Activated B cell treated with CpG ODN at 0.5 μM for 24 hours (primary cell): ENCODE data around the gene ARHGAP25. TPM values are rescaled to one million over a fixed set of nuclear protein-coding genes. Genes with fewer than 3 reads are reported as not detected.
A peak's percentile ranks its signal among the peaks of the same experiment; 100 is the strongest.

Experiments used
- ATAC-seq: fragments of 200-7000 bp; cut with Tn5 transposase; one replicate; pipeline ENCODE4 v1.10.0; 2021; ENCODE audit warnings: low read depth, mild to moderate bottlenecking, moderate library complexity
- CTCF ChIA-PET: fragments of 350-600 bp; sonication (Branson Sonifier 250); formaldehyde crosslinking; loops from one replicate; lab custom pipeline; 2021; ENCODE audit warnings: antibody characterized with exemption; lab: Charles Lee
- POLR2A ChIA-PET: fragments of 350-600 bp; sonication (Branson Sonifier 250); formaldehyde crosslinking; loops from one replicate; lab custom pipeline; 2021; ENCODE audit warnings: antibody characterized with exemption; lab: Charles Lee
- DNase-seq: peaks from one replicate; pipeline ENCODE4 v3.0.0; 2022
- H3K27ac Mint-ChIP-seq: one replicate; pipeline ENCODE4 v1.8.0; 2020; ENCODE audit warnings: mixed read lengths
- H3K27me3 Mint-ChIP-seq: one replicate; pipeline ENCODE4 v1.8.0; 2021; ENCODE audit warnings: mixed read lengths
- H3K36me3 Mint-ChIP-seq: one replicate; pipeline ENCODE4 v1.8.0; 2021; ENCODE audit warnings: low read depth, mixed read lengths
- H3K4me1 Mint-ChIP-seq: one replicate; pipeline ENCODE4 v1.8.0; 2021; ENCODE audit warnings: mixed read lengths
- H3K4me3 Mint-ChIP-seq: one replicate; pipeline ENCODE4 v1.8.0; 2020; ENCODE audit warnings: mild to moderate bottlenecking, mixed read lengths
- H3K9me3 Mint-ChIP-seq: one replicate; pipeline ENCODE4 v1.8.0; 2020; ENCODE audit warnings: mixed read lengths
- intact Hi-C: fragments of 100-400 bp; cut with micrococcal nuclease; formaldehyde crosslinking; loops from one replicate; pipeline ENCODE4 v1.15.1; 2024
- total RNA-seq: library from RNA; stranded (reverse); gene quantifications from 2 replicates; pipeline ENCODE4 v1.2.3, GENCODE V29; 2022
- TF ChIP-seq, protein P1 (sequence below): fragments of 200-600 bp; IDR thresholded peaks from one replicate; pipeline ENCODE4 v1.8.0; 2022; ENCODE audit warnings: antibody characterized with exemption, mild to moderate bottlenecking

ARHGAP25 gene
- total RNA-seq, 1 donor from 2014 or later, result 336 TPM

GRCh38 chr2:68824831-68825230 lies 90.2 kb downstream of the ARHGAP25 start:
- Mint-ChIP-seq H3K36me3 (peaks cover 84% of the 10 kb centered on the region), H3K27ac (peak overlapping the region; percentile 68), H3K9me3 (no peaks in the 10 kb centered on the region), H3K4me1 (peaks cover 48% of the 10 kb centered on the region), H3K4me3 (no peak overlapping the region), H3K27me3 (no peaks in the 10 kb centered on the region)
- TF ChIP-seq, protein P1, sequence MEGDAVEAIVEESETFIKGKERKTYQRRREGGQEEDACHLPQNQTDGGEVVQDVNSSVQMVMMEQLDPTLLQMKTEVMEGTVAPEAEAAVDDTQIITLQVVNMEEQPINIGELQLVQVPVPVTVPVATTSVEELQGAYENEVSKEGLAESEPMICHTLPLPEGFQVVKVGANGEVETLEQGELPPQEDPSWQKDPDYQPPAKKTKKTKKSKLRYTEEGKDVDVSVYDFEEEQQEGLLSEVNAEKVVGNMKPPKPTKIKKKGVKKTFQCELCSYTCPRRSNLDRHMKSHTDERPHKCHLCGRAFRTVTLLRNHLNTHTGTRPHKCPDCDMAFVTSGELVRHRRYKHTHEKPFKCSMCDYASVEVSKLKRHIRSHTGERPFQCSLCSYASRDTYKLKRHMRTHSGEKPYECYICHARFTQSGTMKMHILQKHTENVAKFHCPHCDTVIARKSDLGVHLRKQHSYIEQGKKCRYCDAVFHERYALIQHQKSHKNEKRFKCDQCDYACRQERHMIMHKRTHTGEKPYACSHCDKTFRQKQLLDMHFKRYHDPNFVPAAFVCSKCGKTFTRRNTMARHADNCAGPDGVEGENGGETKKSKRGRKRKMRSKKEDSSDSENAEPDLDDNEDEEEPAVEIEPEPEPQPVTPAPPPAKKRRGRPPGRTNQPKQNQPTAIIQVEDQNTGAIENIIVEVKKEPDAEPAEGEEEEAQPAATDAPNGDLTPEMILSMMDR, result no peak
- CTCF ChIA-PET, result no interaction called here
- intact Hi-C loops, result no loop called here
- POLR2A ChIA-PET, result interaction anchor here (0.6 to 3.2 kb wide), 6 partner anchors 11 to 83 kb away, joined by 3 to 17 read pairs (median 7); no protein-coding TSS in a partner anchor
- no peak for ATAC-seq
- no peak for DNase-seq

GRCh38 chr2:68825866-68826265 lies 91.3 kb downstream of the ARHGAP25 start:
- H3K27ac Mint-ChIP-seq, result peak overlapping the region; percentile 72
- CTCF ChIA-PET, result interaction anchor here (0.6 kb wide), 1 partner anchor 12 kb away, joined by 3 read pairs; no protein-coding TSS in a partner anchor

GRCh38 chr2:68827666-68828065 lies 93.1 kb downstream of the ARHGAP25 start:
- POLR2A ChIA-PET, result interaction anchor here (1.0 kb wide), 1 partner anchor 12 kb away, joined by 3 read pairs; no protein-coding TSS in a partner anchor
- H3K27ac Mint-ChIP-seq, result no peak overlapping the region
- ATAC-seq (no peak), DNase-seq (no peak)
- no peak overlapping the region for H3K4me3 Mint-ChIP-seq
- peaks cover 71% of the 10 kb centered on the region for H3K4me1 Mint-ChIP-seq
- H3K27me3 Mint-ChIP-seq, result no peaks in the 10 kb centered on the region
- CTCF ChIA-PET, result no interaction called here
- intact Hi-C loops, result loop anchor here (1.0 kb wide), 1 partner anchor 10 kb away; no protein-coding TSS in a partner anchor
- H3K9me3 Mint-ChIP-seq, result no peaks in the 10 kb centered on the region
- TF ChIP-seq, protein P1, result no peak
- H3K36me3 Mint-ChIP-seq, result peaks cover 57% of the 10 kb centered on the region

More at GRCh38 chr2:68825866-68826265, 91.3 kb downstream of the ARHGAP25 start:
- Mint-ChIP-seq H3K36me3 (peaks cover 75% of the 10 kb centered on the region), H3K4me3 (no peak overlapping the region), H3K9me3 (no peaks in the 10 kb centered on the region), H3K27me3 (no peaks in the 10 kb centered on the region), H3K4me1 (peaks cover 58% of the 10 kb centered on the region)
- ATAC-seq, result no peak
- POLR2A ChIA-PET, result interaction anchor here (2.0 to 3.2 kb wide), 2 partner anchors 10 to 82 kb away, joined by 12 to 17 read pairs; no protein-coding TSS in a partner anchor
- intact Hi-C loops, result no loop called here
- no peak for DNase-seq
- TF ChIP-seq, protein P1, result no peak

- H3K36me3 Mint-ChIP-seq, result peaks cover 45% of the 10 kb centered on the region
- CTCF ChIA-PET, result interaction anchor here (1.0 to 3.2 kb wide), 4 partner anchors 10 to 79 kb away, joined by 3 to 11 read pairs (median 6); no protein-coding TSS in a partner anchor
- H3K4me3 Mint-ChIP-seq, result peak overlapping the region; percentile 8
Measured at GRCh38 chr2:68828887-68829708, 94.5 kb downstream of the ARHGAP25 start.

More at GRCh38 chr2:68828887-68829708, 94.5 kb downstream of the ARHGAP25 start:
- Mint-ChIP-seq H3K27me3 (no peaks in the 10 kb centered on the region), H3K9me3 (no peaks in the 10 kb centered on the region), H3K4me1 (peaks cover 78% of the 10 kb centered on the region), H3K27ac (peak overlapping the region; percentile 76)
- DNase-seq (no peak), ATAC-seq (peak; percentile 29)
- TF ChIP-seq, protein P1, result no peak
- POLR2A ChIA-PET, result interaction anchor here (0.8 to 8.9 kb wide), 17 partner anchors 9 to 393 kb away, joined by 3 to 74 read pairs (median 4); no protein-coding TSS in a partner anchor
- intact Hi-C loops, result no loop called here
